T-cell (primary cell): Measurements from ENCODE around the gene APC. TPM values are rescaled to one million over a fixed set of nuclear protein-coding genes. Genes with fewer than 3 reads are reported as not detected.
A peak's percentile ranks its signal among the peaks of the same experiment; 100 is the strongest.

Source experiments
- ATAC-seq, 4 experiments: fragments of 200-7000 bp in 3 of 4; fragments of 150-1000 bp in 1 of 4; cut with Tn5 transposase; replicated peaks in 1 of 4; 1 replicate in 3 of 4; 2 replicates in 1 of 4; pipeline ENCODE4 v1.10.0; 2021; ENCODE audit warnings: moderate library complexity in 3 of 4, mild to moderate bottlenecking in 2 of 4, moderate number of reproducible peaks in 1 of 4
- CTCF ChIA-PET, 2 donors: fragments of 300-600 bp; sonication (Branson Sonifier 250); formaldehyde crosslinking; loops; one replicate each; lab custom pipeline; 2022; ENCODE audit warnings: antibody characterized with exemption in 2 of 2; lab: Charles Lee
- POLR2A ChIA-PET, 2 donors: fragments of 300-600 bp; sonication (Branson Sonifier 250); formaldehyde crosslinking; loops; one replicate each; lab custom pipeline; 2022; ENCODE audit warnings: antibody characterized with exemption in 2 of 2; lab: Charles Lee
- DNase-seq, 35 experiments: peaks; one replicate each; pipeline versions ENCODE4 v3.0.0 to v3.0.0-alpha.2; 2013 to 2023
- H3K27ac ChIP-seq: one replicate; pipeline ENCODE4 v1.5.1; 2013; ENCODE audit warnings: low read length
- H3K27me3 ChIP-seq, 2 experiments: replicated peaks in 1 of 2; 1 replicate in 1 of 2; 2 replicates in 1 of 2; pipeline versions ENCODE4 v1.6.1 to v1.7.0; 2013; ENCODE audit warnings: low read length in 1 of 2, mixed read lengths in 1 of 2; ENCODE audit not compliant: control insufficient read depth in 2 of 2, insufficient read depth in 2 of 2; ENCODE audit errors: extremely low read depth in 1 of 2
- H3K36me3 ChIP-seq, 2 donors: 1 replicate in 1 of 2; 2 replicates in 1 of 2; pipeline versions ENCODE4 v1.6.1 to v1.7.0; 2013; ENCODE audit warnings: low read length in 1 of 2; ENCODE audit not compliant: control insufficient read depth in 2 of 2, insufficient read depth in 1 of 2; ENCODE audit errors: extremely low read depth in 1 of 2
- H3K4me1 ChIP-seq, 2 experiments: 1 replicate in 1 of 2; 2 replicates in 1 of 2; pipeline versions ENCODE4 v1.6.1 to v1.7.0; 2013; ENCODE audit warnings: low read length in 2 of 2, mixed read lengths in 1 of 2; ENCODE audit not compliant: insufficient read depth in 2 of 2, control insufficient read depth in 1 of 2; ENCODE audit errors: extremely low read depth in 1 of 2
- H3K4me3 ChIP-seq, 2 donors: 1 replicate in 1 of 2; 2 replicates in 1 of 2; pipeline versions ENCODE4 v1.5.1 to v1.7.0; 2013; ENCODE audit warnings: mild to moderate bottlenecking in 2 of 2, low read length in 1 of 2, moderate library complexity in 1 of 2; ENCODE audit not compliant: control insufficient read depth in 1 of 2; ENCODE audit errors: extremely low read depth in 1 of 2
- H3K9me3 ChIP-seq: 2 replicates; pipeline ENCODE4 v1.7.0; 2013
- H3K27ac Mint-ChIP-seq, 2 donors: one replicate each; pipeline ENCODE4 v1.8.0; 2020 to 2021; ENCODE audit warnings: mild to moderate bottlenecking in 2 of 2, mixed read lengths in 2 of 2
- H3K27me3 Mint-ChIP-seq, 2 donors: one replicate each; pipeline ENCODE4 v1.8.0; 2021 to 2022; ENCODE audit warnings: mixed read lengths in 2 of 2
- H3K36me3 Mint-ChIP-seq: one replicate; pipeline ENCODE4 v1.8.0; 2021; ENCODE audit warnings: mixed read lengths
- H3K4me1 Mint-ChIP-seq, 3 donors: one replicate each; pipeline ENCODE4 v1.8.0; 2020 to 2022; ENCODE audit warnings: mixed read lengths in 3 of 3, mild to moderate bottlenecking in 1 of 3
- H3K4me3 Mint-ChIP-seq, 3 donors: one replicate each; pipeline ENCODE4 v1.8.0; 2020 to 2022; ENCODE audit warnings: mild to moderate bottlenecking in 3 of 3, mixed read lengths in 3 of 3, moderate library complexity in 3 of 3
- H3K9me3 Mint-ChIP-seq, 3 donors: one replicate each; pipeline ENCODE4 v1.8.0; 2020 to 2022; ENCODE audit warnings: mixed read lengths in 3 of 3
- WGBS: methylation state at CpG from one replicate; pipeline ENCODE4 v1.1.5; 2013; ENCODE audit warnings: missing lambda C conversion rate; ENCODE audit not compliant: insufficient coverage; 5-methylcytosine and 5-hydroxymethylcytosine counted together
- total RNA-seq, 35 experiments: library from RNA in 6 of 35; stranded (reverse) in 6 of 35; fragments of 120-200 nt in 1 of 35; gene quantifications; one replicate each; pipeline versions ENCODE4 v1.2.1 to v1.2.4 and lab custom pipeline; 2013 to 2026

Gene APC
- total RNA-seq, 5 donors from 2014 or later (not counting 1 experiment from before 2014, with no cell fraction given): 33.0 to 45.0 (median 39.7) TPM

- CTCF ChIA-PET: interaction anchor here in 1 of 2 donors (0.6 kb wide), 1 partner anchor 28 kb away, joined by 3 read pairs; no protein-coding TSS in a partner anchor
- peaks cover 35 to 59% (median 54%) of the 10 kb centered on the region in 3 donors for H3K4me1 Mint-ChIP-seq
- H3K9me3 Mint-ChIP-seq: no peaks in the 10 kb centered on the region
- H3K36me3 ChIP-seq: peaks cover 0 to 23% of the 10 kb centered on the region in 2 donors
- no CpG with 5 or more reads among the region's 2 CpGs for WGBS
- POLR2A ChIA-PET: no interaction called here
- no peaks in the 10 kb centered on the region for H3K27me3 ChIP-seq
- no peak overlapping the region for H3K27ac ChIP-seq
- peak overlapping the region; percentile 61 to 96 for H3K27ac Mint-ChIP-seq
- no peaks in the 10 kb centered on the region for H3K27me3 Mint-ChIP-seq
- no peak overlapping the region for H3K4me3 ChIP-seq
- H3K4me1 ChIP-seq: peaks cover 5 to 16% of the 10 kb centered on the region in 2 experiments
- ATAC-seq: no peak
- no peaks in the 10 kb centered on the region for H3K9me3 ChIP-seq
- H3K36me3 Mint-ChIP-seq: peaks cover 35% of the 10 kb centered on the region
- no peak overlapping the region for H3K4me3 Mint-ChIP-seq
- no peak for DNase-seq
Observed at GRCh38 chr5:112876362-112876761, 138.7 kb downstream of the APC start.

- H3K27ac Mint-ChIP-seq: peak overlapping the region; percentile 86 to 96
- Histone ChIP-seq H3K4me1 (peaks cover 5 to 16% of the 10 kb centered on the region in 2 experiments), H3K27ac (peak overlapping the region; percentile 13), H3K9me3 (no peaks in the 10 kb centered on the region), H3K36me3 (peaks cover 0 to 32% of the 10 kb centered on the region in 2 donors), H3K4me3 (no peak overlapping the region), H3K27me3 (no peaks in the 10 kb centered on the region)
- CTCF ChIA-PET: interaction anchor here in 1 of 2 donors (0.7 to 2.0 kb wide), 5 partner anchors 10 to 30 kb away, joined by 3 to 5 read pairs (median 3); no protein-coding TSS in a partner anchor
- DNase-seq (no peak), ATAC-seq (no peak)
- POLR2A ChIA-PET: interaction anchor here (0.5 to 1.1 kb wide), 4 partner anchors 10 to 1804 kb away, joined by 3 to 4 read pairs (median 4); no protein-coding TSS in a partner anchor
- H3K27me3 Mint-ChIP-seq: no peaks in the 10 kb centered on the region
- no peaks in the 10 kb centered on the region for H3K9me3 Mint-ChIP-seq
- H3K4me3 Mint-ChIP-seq: peak overlapping the region in 1 of 3 donors; percentile 48
- H3K4me1 Mint-ChIP-seq: peaks cover 35 to 57% (median 46%) of the 10 kb centered on the region in 3 donors
- H3K36me3 Mint-ChIP-seq: peaks cover 33% of the 10 kb centered on the region
- 100% methylated on average over 1 of the region's 4 CpGs for WGBS
Observed at GRCh38 chr5:112878101-112878500, 140.4 kb downstream of the APC start.

GRCh38 chr5:112878760-112879159, 141.1 kb downstream of the APC start:
- Histone ChIP-seq H3K36me3 (peaks cover 0 to 38% of the 10 kb centered on the region in 2 donors), H3K27me3 (no peaks in the 10 kb centered on the region), H3K9me3 (no peaks in the 10 kb centered on the region), H3K4me1 (peaks cover 5 to 14% of the 10 kb centered on the region in 2 experiments), H3K4me3 (no peak overlapping the region), H3K27ac (peak overlapping the region; percentile 45)
- WGBS: 20% methylated on average over 1 of the region's 4 CpGs
- ATAC-seq: peak; percentile 88 to 97 (median 91)
- peaks cover 30 to 53% (median 43%) of the 10 kb centered on the region in 3 donors for H3K4me1 Mint-ChIP-seq
- peak overlapping the region; percentile 31 to 58 (median 48) for H3K4me3 Mint-ChIP-seq
- H3K27me3 Mint-ChIP-seq: no peaks in the 10 kb centered on the region
- peaks cover 33% of the 10 kb centered on the region for H3K36me3 Mint-ChIP-seq
- no peaks in the 10 kb centered on the region for H3K9me3 Mint-ChIP-seq
- peak overlapping the region; percentile 86 to 96 for H3K27ac Mint-ChIP-seq
- ChIA-PET CTCF (interaction anchor here in 1 of 2 donors (0.7 to 2.0 kb wide), 4 partner anchors 9 to 30 kb away, joined by 3 to 5 read pairs (median 3); no protein-coding TSS in a partner anchor), POLR2A (interaction anchor here in 1 of 2 donors (0.5 to 1.1 kb wide), 2 partner anchors 11 to 15 kb away, joined by 3 to 4 read pairs; no protein-coding TSS in a partner anchor)
- peak in 25 of 35 experiments; percentile 4 to 61 (median 17) for DNase-seq

GRCh38 chr5:112880219-112880964, 142.7 kb downstream of the APC start:
- Histone ChIP-seq H3K4me1 (peaks cover 5 to 7% of the 10 kb centered on the region in 2 experiments), H3K27ac (peak overlapping the region; percentile 36), H3K9me3 (no peaks in the 10 kb centered on the region), H3K4me3 (no peak overlapping the region), H3K27me3 (no peaks in the 10 kb centered on the region), H3K36me3 (peaks cover 0 to 54% of the 10 kb centered on the region in 2 donors)
- H3K27me3 Mint-ChIP-seq: no peaks in the 10 kb centered on the region
- H3K4me1 Mint-ChIP-seq: peaks cover 28 to 45% (median 36%) of the 10 kb centered on the region in 3 donors
- H3K9me3 Mint-ChIP-seq: no peaks in the 10 kb centered on the region
- WGBS: 86% methylated on average over 2 of the region's 2 CpGs
- no peak for DNase-seq
- no peak overlapping the region for H3K27ac Mint-ChIP-seq
- peaks cover 34% of the 10 kb centered on the region for H3K36me3 Mint-ChIP-seq
- no peak overlapping the region for H3K4me3 Mint-ChIP-seq
- ChIA-PET POLR2A (interaction anchor here in 1 of 2 donors (0.6 kb wide), 1 partner anchor 17 kb away, joined by 4 read pairs; no protein-coding TSS in a partner anchor), CTCF (interaction anchor here in 1 of 2 donors (0.7 kb wide), 1 partner anchor 32 kb away, joined by 11 read pairs; no protein-coding TSS in a partner anchor)
- ATAC-seq: no peak

GRCh38 chr5:112883192-112883591, 145.5 kb downstream of the APC start:
- Mint-ChIP-seq H3K9me3 (no peaks in the 10 kb centered on the region), H3K27me3 (no peaks in the 10 kb centered on the region), H3K4me1 (peaks cover 31 to 50% (median 48%) of the 10 kb centered on the region in 3 donors), H3K4me3 (no peak overlapping the region), H3K36me3 (peaks cover 38% of the 10 kb centered on the region), H3K27ac (no peak overlapping the region)
- H3K36me3 ChIP-seq: peaks cover 5 to 56% of the 10 kb centered on the region in 2 donors
- ChIA-PET CTCF (interaction anchor here in 1 of 2 donors (0.5 to 1.9 kb wide), 2 partner anchors 16 to 19 kb away, joined by 4 read pairs; no protein-coding TSS in a partner anchor), POLR2A (interaction anchor here in 1 of 2 donors (0.7 to 1.4 kb wide), 2 partner anchors 12 to 291 kb away, joined by 3 to 4 read pairs; no protein-coding TSS in a partner anchor)
- H3K9me3 ChIP-seq: no peaks in the 10 kb centered on the region
- DNase-seq (no peak), ATAC-seq (no peak)
- H3K27ac ChIP-seq: no peak overlapping the region
- H3K27me3 ChIP-seq: no peaks in the 10 kb centered on the region
- WGBS: 92% methylated on average over 2 of the region's 2 CpGs
- peaks cover 8 to 13% of the 10 kb centered on the region in 2 experiments for H3K4me1 ChIP-seq
- no peak overlapping the region for H3K4me3 ChIP-seq

GRCh38 chr5:112885001-112885400, 147.3 kb downstream of the APC start:
- H3K36me3 ChIP-seq: peaks cover 5 to 57% of the 10 kb centered on the region in 2 donors
- H3K9me3 Mint-ChIP-seq: no peaks in the 10 kb centered on the region
- ChIA-PET CTCF (interaction anchor here (0.6 to 1.9 kb wide), 3 partner anchors 18 to 724 kb away, joined by 3 to 8 read pairs (median 4); no protein-coding TSS in a partner anchor), POLR2A (no interaction called here)
- peaks cover 27 to 47% (median 45%) of the 10 kb centered on the region in 3 donors for H3K4me1 Mint-ChIP-seq
- H3K27me3 ChIP-seq: no peaks in the 10 kb centered on the region
- H3K4me1 ChIP-seq: peaks cover 6 to 17% of the 10 kb centered on the region in 2 experiments
- no peak overlapping the region for H3K27ac ChIP-seq
- 100% methylated on average over 2 of the region's 3 CpGs for WGBS
- no peak overlapping the region for H3K4me3 ChIP-seq
- H3K4me3 Mint-ChIP-seq: no peak overlapping the region
- H3K27ac Mint-ChIP-seq: peak overlapping the region; percentile 71 to 84
- peaks cover 38% of the 10 kb centered on the region for H3K36me3 Mint-ChIP-seq
- no peak for ATAC-seq
- H3K9me3 ChIP-seq: no peaks in the 10 kb centered on the region
- no peaks in the 10 kb centered on the region for H3K27me3 Mint-ChIP-seq
- DNase-seq: no peak
